ENCODE measurements around the gene SLC45A2. TPM values are rescaled to one million over a fixed set of nuclear protein-coding genes. Genes with fewer than 3 reads are reported as not detected.
"Not testable (repeated sequence)": the region's sequence is repeated elsewhere in the genome, so short reads cannot be mapped to it uniquely, and the experiment has no call there.

SLC45A2 gene, protein sequence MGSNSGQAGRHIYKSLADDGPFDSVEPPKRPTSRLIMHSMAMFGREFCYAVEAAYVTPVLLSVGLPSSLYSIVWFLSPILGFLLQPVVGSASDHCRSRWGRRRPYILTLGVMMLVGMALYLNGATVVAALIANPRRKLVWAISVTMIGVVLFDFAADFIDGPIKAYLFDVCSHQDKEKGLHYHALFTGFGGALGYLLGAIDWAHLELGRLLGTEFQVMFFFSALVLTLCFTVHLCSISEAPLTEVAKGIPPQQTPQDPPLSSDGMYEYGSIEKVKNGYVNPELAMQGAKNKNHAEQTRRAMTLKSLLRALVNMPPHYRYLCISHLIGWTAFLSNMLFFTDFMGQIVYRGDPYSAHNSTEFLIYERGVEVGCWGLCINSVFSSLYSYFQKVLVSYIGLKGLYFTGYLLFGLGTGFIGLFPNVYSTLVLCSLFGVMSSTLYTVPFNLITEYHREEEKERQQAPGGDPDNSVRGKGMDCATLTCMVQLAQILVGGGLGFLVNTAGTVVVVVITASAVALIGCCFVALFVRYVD
- total RNA-seq = under 1 TPM in 1 of 6 donors, not detected in 5; 0.76 TPM

DNA sequence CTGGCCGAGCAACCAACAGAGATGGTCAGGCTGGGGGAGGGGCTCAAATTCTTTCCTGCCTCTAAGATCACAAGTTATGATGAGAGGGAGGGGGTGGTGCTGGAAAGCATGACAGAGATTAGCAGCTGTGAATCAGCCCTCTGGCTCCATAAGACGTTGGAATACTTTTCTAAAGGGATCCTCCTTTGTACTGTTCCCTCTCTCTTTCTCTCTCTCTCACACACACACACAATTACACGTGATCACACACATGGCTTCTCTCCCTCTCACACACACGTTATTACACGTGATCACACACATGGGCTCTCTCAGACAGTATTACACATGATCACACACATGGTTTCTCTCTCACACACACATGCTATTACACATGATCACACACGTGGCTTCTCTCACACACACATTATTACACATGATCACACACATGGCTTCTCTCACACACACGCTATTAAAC lies at the start of gene SLC45A2:
TSS of gene SLC45A2 (minus strand) at position 23 of the 454 bp plus-strand sequence. CDS start 110 bp downstream, outside the sequence.
- DNase-seq (no peak), ATAC-seq (ENCODE audit: low FRiP score in 2 of 2) (no peak)
- H3K27ac ChIP-seq = no peak within 1 kb of the TSS
- H3K9me3 ChIP-seq = no peaks in the 10 kb centered on the region
- TF ChIP-seq, protein P1, sequence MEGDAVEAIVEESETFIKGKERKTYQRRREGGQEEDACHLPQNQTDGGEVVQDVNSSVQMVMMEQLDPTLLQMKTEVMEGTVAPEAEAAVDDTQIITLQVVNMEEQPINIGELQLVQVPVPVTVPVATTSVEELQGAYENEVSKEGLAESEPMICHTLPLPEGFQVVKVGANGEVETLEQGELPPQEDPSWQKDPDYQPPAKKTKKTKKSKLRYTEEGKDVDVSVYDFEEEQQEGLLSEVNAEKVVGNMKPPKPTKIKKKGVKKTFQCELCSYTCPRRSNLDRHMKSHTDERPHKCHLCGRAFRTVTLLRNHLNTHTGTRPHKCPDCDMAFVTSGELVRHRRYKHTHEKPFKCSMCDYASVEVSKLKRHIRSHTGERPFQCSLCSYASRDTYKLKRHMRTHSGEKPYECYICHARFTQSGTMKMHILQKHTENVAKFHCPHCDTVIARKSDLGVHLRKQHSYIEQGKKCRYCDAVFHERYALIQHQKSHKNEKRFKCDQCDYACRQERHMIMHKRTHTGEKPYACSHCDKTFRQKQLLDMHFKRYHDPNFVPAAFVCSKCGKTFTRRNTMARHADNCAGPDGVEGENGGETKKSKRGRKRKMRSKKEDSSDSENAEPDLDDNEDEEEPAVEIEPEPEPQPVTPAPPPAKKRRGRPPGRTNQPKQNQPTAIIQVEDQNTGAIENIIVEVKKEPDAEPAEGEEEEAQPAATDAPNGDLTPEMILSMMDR (IDR thresholded peaks at IDR 0.05) = no peak
- no peak for TF ChIP-seq POLR2AphosphoS5 (IDR thresholded peaks at IDR 0.05)
- no peak for TF ChIP-seq EP300 (IDR thresholded peaks at IDR 0.05)
- TF ChIP-seq POLR2A (IDR thresholded peaks at IDR 0.05) = no peak
- H3K4me3 ChIP-seq = no peak within 1 kb of the TSS
- 78 to 81% methylated on average over 7 of the region's 7 CpGs for WGBS, 2 donors
- H3K27me3 ChIP-seq = no peaks in the 10 kb centered on the region
- peaks cover 0 to 6% (median 3%) of the 10 kb centered on the region in 4 donors for H3K4me1 ChIP-seq
- H3K36me3 ChIP-seq = peaks cover 14 to 30% (median 19%) of the 10 kb centered on the region in 4 donors

DNA sequence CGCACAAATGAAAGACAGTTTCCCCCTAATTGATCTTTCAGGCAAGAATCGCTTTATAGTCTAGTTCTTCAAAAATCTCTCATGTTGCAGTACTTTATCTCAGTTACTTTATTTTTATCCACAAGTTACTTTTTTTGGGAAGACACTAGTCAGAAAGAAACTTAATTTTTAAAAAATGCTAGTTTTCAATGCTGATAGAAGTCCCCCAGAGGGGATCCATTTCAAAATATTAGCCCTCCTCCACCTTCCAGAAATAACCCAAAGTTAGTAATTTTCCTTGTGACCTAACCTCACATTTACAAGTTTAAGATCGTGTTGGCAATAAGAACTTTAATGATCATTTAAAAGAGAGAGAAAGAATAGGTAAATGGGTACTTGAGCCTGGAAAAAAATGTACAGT lies 47.5 kb upstream of the SLC45A2 start:
- TF ChIP-seq EP300 (IDR thresholded peaks at IDR 0.05) (no peak), POLR2AphosphoS5 (IDR thresholded peaks at IDR 0.05) (no peak), POLR2A (IDR thresholded peaks at IDR 0.05) (no peak)
- TF ChIP-seq, protein P1 (IDR thresholded peaks at IDR 0.05) = no peak
- ATAC-seq (ENCODE audit: low FRiP score in 2 of 2) (no peak), DNase-seq (no peak)
- WGBS, 2 donors = 90 to 92% methylated on average over 3 of the region's 3 CpGs
- H3K36me3 ChIP-seq = peaks cover 0 to 13% (median 0%) of the 10 kb centered on the region in 4 donors
- no peaks in the 10 kb centered on the region for H3K9me3 ChIP-seq
- no peaks in the 10 kb centered on the region for H3K27me3 ChIP-seq
- H3K27ac ChIP-seq = no peak overlapping the region
- H3K4me1 ChIP-seq = no peaks in the 10 kb centered on the region
- H3K4me3 ChIP-seq = no peak overlapping the region

DNA sequence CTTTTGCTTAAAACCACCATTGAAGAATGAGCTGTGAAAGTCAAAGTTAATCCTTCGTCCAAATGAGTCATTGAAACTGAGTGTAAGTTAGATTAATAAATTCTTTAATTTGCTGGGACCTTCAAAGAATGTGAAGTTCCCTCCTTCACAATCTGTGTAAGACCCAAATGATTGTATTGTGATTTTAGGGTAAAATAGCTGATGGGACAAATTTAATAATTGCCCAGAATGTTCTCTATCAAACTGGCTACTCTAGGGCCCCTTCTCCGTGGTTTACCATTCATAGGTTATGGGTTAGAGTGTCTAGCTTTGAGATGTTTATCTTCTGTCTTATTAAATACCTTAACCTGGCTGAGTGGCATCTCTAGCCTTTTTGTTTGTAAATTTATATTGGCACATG lies 46.6 kb upstream of the SLC45A2 start:
- ATAC-seq (ENCODE audit: low FRiP score in 2 of 2) (no peak), DNase-seq (no peak)
- no peak overlapping the region for H3K27ac ChIP-seq
- H3K36me3 ChIP-seq = peaks cover 0 to 13% (median 0%) of the 10 kb centered on the region in 4 donors
- TF ChIP-seq POLR2AphosphoS5 (IDR thresholded peaks at IDR 0.05) (no peak), EP300 (IDR thresholded peaks at IDR 0.05) (no peak), POLR2A (IDR thresholded peaks at IDR 0.05) (no peak)
- TF ChIP-seq, protein P1 (IDR thresholded peaks at IDR 0.05) = no peak
- no peaks in the 10 kb centered on the region for H3K27me3 ChIP-seq
- H3K9me3 ChIP-seq = no peaks in the 10 kb centered on the region
- 81 to 84% methylated on average over 2 of the region's 2 CpGs for WGBS, 2 donors
- H3K4me3 ChIP-seq = no peak overlapping the region
- H3K4me1 ChIP-seq = no peaks in the 10 kb centered on the region

DNA sequence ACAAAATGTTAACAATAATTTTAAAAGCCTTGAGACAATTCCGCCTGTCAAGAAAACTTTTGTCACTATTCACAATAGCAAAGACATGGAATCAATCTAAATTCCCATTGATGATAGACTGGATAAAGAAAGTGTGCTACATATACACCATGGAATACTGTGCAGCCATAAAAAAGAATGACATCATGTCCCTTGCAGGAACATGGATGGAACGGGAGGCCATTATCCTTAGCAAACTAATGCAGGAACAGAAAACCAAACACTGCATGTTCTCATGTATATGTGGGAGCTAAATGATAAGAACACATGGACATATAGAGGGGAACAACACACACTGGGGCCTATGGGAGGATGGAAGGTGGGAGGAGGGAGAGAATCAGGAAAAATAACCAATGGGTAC lies 46.1 kb upstream of the SLC45A2 start:
- not testable (repeated sequence) for ATAC-seq (ENCODE audit: low FRiP score in 2 of 2); H3K4me3 ChIP-seq; DNase-seq; H3K27me3 ChIP-seq; H3K4me1 ChIP-seq; H3K9me3 ChIP-seq; H3K27ac ChIP-seq
- H3K36me3 ChIP-seq = peaks cover 0 to 13% (median 0%) of the 10 kb centered on the region in 4 donors
- 97 to 98% methylated on average over 2 of the region's 2 CpGs for WGBS, 2 donors

- Histone ChIP-seq H3K27ac (no peak overlapping the region), H3K36me3 (peaks cover 0 to 12% (median 0%) of the 10 kb centered on the region in 4 donors), H3K4me1 (no peaks in the 10 kb centered on the region), H3K9me3 (no peaks in the 10 kb centered on the region), H3K27me3 (no peaks in the 10 kb centered on the region), H3K4me3 (no peak overlapping the region)
- peak in 1 of 2 donors; percentile 58 for ATAC-seq (ENCODE audit: low FRiP score in 2 of 2)
- TF ChIP-seq EP300 (IDR thresholded peaks at IDR 0.05) (no peak), POLR2AphosphoS5 (IDR thresholded peaks at IDR 0.05) (no peak), POLR2A (IDR thresholded peaks at IDR 0.05) (no peak)
- TF ChIP-seq, protein P1 (IDR thresholded peaks at IDR 0.05) = no peak
- no peak for DNase-seq
- WGBS, 2 donors = 81 to 83% methylated on average over 1 of the region's 1 CpG
These were observed 45.6 kb upstream of the SLC45A2 start for GRCh38 chr5:34030048-34030447.
